GM19452 (cell line): ENCODE results near the gene MKS1.

Experiments
- ATAC-seq: cut with Tn5 transposase; IDR thresholded peaks from one replicate; pipeline ENCODE4 v1.9.1; 2021; ENCODE audit not compliant: unreplicated experiment

MKS1 gene

DNA sequence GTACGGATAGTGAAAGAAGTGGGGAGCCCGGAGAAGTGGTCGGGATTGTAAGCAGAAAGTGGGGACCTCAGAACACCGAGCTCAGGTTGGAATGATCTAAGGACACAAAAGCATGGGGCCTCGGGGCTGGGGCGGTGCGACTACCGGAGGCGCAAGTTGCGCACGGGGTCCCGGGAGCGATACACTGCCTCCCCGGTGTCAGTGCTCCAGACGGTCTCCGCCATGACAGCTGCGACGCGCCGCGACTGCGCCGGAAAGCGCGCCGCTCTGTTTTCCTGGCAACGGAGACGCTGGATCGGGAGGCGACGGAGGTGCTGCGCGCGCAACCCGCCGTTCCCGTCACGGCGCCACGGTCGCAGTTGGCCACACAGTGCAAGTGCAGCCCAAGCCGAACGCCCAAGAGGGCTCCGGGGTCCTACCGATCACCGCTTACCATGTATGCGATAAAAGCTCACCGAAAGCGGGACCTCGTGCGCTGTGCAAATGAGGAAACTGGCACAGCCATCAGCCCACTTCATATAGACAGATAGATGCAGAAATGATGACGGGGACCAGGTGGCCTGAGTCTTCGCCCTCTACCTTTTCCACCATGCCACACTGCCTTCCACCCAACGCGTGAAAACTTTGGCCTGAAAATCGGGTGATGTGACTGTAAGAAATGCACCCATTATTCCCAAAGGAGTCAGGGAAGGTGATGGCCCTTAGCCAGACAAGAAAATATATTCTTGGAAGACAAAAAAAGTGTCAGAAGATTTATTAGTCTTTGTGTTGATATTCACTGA lies at the start of gene MKS1:
Gene MKS1 (minus strand): TSS at position 249 of the 782 bp plus-strand sequence. CDS start 25 bp downstream, at position 224.
- peak; percentile 94 for ATAC-seq

DNA sequence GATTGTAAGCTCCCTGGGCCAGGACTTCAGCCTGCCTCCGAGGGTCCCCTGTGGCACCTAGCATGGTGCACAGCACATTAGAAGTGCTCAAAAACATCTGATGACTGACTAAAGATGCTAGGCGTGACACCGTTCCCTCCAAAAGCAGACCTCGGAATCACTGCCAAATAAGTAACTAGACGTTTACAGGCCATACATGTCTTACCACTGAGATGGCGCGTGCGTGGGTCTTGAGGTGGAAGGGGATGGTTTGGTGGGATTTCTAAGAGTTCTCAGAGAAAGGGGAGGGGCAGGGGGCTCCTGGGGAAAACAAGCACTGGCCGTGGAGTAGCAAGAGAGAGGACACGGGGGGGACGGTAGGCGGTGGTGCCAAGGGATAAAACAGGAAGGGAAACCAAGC lies 49.3 kb upstream of the MKS1 start:
- ATAC-seq: no peak

DNA sequence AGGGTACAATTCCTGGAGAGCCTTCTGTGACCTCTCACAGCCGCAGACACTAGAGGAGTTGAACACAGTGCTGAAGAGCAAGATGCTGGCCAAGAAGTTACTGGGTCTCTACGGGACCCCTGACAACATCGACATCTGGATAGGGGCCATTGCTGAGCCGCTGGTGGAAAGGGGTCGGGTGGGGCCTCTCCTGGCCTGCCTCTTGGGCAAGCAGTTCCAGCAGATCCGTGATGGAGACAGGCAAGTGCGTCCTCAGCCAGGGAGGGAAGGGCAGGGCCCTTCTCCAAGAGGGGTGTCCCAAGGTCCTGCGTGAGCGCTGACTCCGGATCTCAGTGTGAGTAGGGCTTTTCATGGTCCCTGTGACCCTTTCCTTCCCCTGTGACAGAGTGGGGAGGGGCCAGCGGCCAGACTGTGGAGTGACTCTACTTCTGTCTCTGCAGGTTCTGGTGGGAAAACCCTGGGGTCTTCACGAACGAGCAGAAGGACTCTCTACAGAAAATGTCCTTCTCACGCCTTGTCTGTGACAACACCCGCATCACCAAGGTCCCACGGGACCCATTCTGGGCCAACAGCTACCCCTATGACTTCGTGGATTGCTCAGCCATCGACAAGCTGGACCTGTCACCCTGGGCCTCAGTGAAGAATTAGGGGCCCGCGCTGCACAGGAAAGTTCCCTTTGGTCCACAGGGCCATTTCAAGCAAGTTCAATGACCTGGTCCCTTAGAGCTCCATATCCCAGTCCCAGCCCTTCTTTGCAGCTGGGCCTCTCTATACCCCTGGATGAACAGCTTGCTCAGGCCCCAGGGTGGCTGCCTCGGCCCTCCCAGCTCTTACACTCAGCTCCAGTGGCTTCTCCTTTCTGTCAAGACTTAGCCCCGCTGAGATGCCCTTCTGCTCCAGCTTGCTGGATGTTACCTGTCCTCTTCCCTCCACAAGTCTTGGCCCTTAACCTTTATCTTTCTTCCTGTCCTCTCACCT lies 48.6 kb upstream of the MKS1 start:
- ATAC-seq: no peak

DNA sequence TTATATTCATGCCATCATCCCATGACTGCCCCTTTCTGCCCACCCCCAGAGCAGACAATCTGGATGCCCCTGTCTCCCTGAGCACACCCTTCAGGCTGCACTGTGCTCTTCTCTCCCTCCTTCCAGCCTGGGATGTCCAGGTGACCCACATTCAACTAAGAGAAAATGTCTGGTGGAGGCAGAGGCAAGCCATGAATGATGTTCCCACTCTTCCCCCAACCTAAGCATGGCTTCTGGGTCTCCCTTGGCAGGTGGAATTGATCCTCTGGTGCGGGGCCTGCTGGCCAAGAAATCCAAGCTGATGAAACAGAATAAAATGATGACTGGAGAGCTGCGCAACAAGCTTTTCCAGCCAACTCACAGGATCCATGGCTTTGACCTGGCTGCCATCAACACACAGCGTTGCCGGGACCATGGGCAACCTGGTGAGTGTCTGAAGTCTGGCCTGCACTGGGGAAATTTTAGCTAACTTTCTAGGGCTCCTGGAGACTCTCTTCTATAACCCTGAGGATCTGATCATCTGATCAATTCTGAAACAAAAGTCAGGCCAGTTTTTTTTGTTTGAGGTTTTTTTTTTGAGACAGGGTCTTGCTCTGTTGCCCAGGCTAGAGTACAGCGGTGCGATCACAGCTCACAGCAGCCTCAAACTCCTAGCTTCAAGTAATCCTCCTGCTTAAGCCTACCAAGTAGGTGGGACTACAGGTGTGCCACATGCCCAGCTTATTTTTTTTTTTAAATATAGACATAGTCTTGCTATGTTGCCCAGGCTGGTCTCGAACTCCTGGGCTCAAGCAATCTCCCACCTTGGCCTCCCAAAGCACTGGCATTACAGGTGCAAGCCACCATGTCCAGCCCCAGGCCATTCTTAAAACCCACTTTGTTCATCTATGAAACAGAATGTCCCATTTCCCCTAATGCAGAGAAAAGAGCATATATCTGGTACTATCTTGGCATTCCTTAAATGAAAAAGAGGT lies 47.1 kb upstream of the MKS1 start:
- ATAC-seq: no peak

DNA sequence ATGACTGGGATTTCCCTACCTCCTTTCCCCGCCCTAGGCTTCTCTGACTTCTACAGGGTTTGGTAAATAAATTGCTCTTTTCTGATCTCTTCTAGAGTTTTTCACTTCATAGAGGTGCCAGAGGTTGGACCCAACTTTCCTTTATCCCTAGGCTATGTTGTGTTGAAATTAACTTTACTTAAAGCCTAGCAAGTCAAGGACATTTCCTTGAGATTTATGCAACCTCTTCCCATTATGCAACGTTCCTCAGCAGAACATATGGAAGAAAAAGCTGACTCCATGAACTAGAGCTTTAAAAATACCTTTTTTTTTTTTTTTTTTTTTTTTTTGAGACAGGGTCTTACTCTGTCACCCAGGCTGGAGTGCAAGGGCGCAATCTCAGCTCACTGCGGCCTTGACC lies 46.2 kb upstream of the MKS1 start:
- no peak for ATAC-seq

DNA sequence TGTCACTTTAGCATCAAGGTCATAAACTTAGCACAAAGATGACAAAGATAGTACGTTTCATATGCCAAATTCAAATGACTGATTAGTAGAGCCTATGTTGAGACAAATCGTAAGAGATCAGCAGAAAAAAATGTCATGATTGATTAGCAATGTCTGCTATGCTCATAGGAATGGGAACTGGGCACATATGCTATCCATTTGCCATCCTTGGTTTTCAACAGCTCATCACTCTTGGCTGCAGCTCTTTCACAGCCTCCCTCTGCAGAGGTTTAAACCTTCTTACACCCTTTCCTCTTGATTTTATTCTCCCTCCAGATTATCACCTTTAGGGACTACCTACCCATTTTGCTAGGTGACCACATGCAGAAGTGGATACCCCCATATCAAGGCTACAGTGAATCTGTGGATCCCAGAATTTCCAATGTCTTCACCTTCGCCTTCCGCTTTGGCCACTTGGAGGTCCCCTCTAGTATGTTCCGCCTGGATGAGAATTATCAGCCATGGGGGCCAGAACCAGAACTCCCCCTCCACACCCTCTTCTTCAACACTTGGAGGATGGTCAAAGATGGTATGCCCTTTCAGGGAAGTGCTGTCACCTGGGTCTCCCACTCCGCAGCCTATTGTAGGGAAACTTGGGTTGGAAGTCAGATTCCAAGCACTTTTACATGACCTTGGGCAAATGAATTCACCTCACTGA lies 45.5 kb upstream of the MKS1 start:
- ATAC-seq: no peak

DNA sequence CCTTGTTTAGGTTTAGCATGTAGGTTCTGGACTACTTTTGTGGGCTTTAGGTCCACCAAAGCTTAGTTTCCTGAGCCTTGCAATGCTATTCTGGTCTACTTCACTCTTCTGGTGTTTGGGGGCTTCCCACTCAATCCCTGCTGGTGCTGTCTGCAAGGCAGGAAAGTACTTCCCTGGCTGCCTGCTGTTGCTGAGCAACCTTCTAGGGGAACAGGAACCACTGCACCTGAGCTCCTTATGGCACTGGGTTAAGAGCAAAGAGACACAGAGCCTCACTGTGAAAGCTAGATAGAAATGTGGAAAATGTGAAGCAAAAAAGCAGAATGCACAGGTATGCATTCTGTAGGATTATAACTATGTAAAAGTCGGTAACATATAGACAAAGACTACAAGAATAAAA lies 44.7 kb upstream of the MKS1 start:
- ATAC-seq: no peak

DNA sequence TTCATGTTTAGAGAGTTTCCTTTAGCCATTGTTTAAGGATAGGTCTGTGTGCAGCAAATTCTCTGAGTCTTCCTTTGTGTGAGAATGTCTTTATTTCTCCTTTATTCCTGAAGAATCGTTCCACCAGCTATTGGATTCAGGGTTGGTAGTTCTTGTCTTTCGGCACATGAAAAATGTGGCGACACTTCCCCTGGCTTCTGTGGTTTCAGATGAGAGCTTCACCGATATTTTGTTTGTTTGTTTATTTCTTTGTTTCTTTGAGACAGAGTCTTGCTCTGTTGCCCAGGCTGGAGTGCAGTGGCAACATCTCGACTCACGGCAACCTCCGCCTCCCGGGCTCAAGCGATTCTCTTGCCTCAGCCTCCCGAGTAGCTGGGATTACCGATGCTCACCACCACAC lies 43.1 kb upstream of the MKS1 start:
- no peak for ATAC-seq

DNA sequence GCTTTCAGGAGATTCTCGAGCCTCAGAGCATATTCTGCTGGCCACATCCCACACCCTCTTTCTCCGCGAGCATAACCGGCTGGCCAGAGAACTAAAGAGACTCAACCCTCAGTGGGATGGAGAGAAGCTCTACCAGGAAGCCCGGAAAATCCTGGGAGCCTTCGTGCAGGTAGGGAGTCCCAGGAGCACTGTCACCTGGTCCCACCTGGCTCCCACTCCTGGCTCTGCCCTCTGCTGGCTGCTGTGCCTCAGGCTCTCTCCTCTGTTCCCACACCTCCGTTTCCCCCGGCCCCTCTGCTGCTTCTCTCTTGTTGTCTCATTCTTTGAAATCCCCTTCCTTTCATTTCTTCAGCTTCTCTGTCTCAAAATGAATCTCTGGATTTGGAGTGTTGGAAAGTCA lies 35.7 kb upstream of the MKS1 start:
- no peak for ATAC-seq

DNA sequence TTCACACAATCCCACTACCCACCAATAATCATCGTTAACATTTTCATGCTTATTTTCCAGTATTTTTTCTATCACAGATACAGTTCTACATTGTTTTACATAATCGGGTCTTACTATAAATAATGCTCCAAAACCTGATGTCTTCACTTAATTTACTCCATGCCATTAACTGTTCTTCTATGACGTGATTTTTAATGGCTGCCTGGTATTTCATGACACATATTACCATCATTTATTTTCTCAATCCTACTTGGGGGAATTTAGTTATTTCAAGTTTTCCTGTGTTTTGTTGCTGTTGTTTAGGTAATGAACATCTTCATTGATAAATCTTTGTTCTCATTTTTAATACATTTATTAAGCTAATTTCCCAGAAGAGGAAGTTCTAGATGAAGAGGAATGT lies 34.0 kb upstream of the MKS1 start:
- no peak for ATAC-seq

DNA sequence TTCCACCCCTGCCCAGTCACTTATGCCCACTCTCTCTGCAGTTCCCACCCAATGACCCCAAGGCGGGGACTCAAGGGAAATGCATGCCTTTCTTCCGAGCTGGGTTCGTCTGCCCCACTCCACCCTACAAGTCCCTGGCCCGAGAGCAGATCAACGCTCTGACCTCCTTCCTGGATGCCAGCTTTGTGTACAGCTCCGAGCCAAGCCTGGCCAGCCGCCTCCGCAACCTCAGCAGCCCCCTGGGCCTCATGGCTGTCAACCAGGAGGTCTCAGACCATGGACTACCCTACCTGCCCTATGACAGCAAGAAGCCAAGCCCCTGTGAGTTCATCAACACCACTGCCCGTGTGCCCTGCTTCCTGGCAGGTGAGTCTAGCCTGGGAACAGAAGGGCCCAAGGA lies 33.1 kb upstream of the MKS1 start:
- ATAC-seq: no peak

DNA sequence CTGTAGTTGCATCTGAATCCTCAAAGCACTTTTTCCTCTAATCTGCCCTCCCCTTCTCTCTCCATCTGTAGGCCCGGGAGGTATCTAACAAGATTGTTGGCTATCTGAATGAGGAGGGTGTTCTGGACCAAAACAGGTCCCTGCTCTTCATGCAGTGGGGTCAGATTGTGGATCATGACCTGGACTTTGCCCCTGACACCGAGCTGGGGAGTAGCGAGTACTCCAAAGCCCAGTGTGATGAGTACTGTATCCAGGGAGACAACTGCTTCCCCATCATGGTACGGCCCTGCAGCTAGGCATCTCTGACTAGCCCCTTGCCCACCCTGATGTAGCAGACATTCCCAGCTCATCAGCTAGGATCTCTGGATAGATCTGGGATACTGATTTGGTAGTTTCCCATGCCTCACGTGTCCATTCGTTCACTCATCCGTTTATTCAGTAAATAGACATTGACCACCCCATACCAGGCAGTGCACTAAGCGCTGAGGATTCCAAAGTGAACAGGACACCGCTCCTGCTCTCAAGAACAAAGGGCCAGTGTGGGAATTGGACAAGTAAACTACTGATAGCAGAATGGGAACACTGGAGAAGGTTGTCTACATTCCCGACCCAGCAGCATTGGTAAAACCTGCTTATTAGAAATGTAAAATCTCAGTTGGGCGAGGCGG lies 31.4 kb upstream of the MKS1 start:
- no peak for ATAC-seq

DNA sequence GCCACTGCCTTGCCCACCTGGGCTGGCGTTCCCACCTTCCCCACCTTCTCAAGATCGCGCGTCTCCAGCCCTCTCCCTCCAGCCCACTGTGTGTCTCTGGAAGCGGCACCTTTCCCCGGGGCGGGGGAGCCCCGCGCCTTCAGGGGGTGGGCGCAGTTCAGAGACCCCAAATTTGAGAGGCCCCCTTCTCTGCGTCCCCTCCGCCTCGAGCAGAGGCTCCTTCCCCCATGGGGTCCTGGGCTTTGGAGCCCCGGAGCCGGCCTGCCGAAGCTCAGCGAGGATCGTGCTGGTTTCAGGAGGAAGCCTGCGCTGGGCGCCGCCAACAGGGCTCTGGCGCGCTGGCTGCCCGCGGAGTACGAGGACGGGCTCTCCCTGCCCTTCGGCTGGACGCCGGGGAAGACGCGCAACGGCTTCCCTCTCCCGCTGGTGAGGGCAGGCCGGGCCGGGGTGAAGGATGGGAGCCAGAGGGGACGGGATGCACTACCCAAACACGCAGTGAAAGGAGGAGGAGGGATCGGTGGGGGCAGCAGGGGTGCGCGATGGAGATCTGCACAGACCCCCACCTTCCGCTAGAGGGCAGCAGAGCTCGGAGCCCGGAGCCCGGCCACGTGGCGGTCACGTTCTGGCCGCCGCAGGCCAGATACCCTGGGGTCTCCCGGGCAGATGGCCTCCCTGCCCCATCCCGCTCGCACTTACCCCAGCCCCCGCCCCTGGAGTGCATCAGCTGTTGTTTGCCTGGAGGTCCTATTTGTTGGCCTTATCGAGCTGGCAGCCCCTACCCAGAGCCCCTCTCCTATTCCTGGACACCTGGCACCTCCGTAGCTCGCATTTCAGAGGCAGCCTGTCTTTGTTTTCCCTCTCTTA lies 30.4 kb upstream of the MKS1 start:
- no peak for ATAC-seq

DNA sequence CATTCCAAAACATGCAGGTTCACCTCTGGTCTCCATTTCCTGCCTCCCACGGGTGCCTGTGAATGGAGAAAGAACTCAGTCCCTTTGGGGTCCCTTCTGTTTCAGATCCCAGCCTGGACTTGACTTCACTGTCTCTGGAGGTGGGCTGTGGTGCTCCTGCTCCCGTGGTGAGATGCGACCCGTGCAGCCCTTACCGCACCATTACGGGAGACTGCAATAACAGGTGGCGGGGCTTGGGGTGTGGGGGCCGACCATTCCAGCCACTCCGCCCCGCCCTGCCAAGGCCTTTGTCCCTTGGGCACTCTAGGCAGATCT lies 29.9 kb upstream of the MKS1 start:
- ATAC-seq: no peak

DNA sequence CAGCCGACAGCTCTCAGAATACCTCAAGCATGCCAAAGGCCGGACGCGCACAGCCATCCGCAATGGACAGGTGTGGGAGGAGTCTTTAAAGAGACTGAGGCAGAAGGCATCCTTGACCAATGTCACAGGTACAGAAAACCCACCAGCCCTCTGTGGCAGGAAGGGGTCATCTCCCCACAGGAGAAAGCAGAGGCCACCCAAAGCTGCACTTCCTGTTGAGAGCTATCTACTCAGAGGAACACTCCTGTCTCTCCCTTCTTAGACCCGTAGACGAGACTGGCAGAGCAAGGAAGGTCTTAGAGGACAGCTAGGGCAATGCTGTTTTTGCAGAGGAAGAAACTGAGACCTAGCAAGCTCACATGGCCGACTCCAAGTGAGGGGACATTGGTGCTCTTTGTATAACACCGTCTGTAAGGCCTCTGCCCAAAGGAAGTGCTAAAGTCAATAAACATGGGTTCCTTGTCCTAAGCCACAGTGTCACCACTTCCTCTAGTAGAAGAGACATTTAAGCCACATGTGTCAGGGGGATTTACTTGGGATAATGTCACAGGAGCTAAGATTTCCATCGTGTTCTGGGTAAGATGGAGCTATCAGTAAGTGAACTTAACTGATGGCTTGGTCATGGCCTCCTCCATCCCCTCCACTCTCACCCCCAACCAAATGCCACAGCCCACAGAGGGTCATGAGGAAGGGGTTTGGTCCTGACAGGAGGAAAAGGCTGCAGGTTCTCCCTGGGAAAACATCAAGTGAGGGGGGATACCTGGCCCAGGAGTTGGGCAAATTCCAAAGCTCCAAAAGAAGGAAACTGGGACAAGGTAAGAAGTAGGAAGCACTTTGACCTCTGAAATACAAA lies 28.7 kb upstream of the MKS1 start:
- no peak for ATAC-seq

DNA sequence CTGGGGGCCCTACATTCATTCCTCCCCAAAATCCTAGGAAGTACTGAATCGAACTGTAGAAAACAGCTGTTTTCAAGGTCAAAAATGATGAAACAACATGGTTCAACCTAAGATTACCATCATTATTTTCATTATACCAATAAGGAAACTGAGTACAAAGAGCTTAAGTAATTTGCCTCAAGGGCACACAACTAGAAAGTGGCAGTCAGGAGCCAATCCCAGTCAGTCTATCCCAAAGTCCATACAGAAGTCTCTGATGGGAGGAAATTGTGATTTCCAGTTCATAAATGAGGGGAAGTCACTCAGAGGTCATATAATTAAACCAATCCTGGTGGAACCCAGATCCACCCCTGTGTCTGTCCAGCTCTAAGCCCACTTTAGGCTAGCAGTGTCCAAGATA lies 27.7 kb upstream of the MKS1 start:
- no peak for ATAC-seq

DNA sequence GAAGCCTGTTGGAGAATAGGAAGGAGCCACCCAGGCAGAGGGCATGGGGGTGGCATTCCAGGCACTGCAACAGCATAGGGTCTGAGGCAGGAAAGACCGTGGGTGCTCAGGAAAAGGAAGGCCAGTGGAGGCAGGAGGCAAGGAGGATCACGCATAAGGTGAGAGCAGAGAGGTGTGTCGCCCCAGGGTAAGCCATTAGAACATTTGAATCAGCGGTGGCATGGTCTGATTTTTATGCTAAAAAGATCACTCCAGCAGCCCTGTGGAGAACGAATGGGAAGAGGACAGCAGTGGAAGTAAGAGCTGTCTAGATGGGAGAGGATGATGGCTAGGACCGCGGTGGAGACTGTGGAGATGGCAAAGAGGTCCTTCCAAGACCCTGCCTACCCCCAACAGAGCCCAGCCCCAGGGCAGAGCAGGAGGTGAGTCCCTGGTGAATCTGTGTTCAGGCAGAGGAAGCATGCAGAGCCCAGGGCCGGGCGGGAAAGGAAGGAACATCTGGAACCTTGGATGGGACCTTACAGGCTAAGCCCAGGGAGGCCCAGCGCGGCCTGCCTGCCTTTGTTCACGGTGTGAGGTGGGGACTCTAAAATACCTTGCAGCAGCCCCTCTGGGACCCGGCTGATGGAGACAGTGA lies 27.2 kb upstream of the MKS1 start:
- no peak for ATAC-seq
